Ishikawa (cell line): Measurements from ENCODE around the gene GRHL3.

ENCODE experiments used
- CEBPB ChIP-seq: IDR thresholded peaks from 2 replicates; pipeline ENCODE4 v1.6.1; 2012
- CREB1 ChIP-seq: IDR thresholded peaks from 2 replicates; pipeline ENCODE4 v1.6.1; 2012; ENCODE audit warnings: low read depth
- EGR1 ChIP-seq: IDR thresholded peaks from 2 replicates; pipeline ENCODE4 v1.6.1; 2012
- EP300 ChIP-seq: IDR thresholded peaks from 2 replicates; pipeline ENCODE4 v1.6.1; 2012; ENCODE audit warnings: borderline replicate concordance
- FOXM1 ChIP-seq: IDR thresholded peaks from 2 replicates; pipeline ENCODE4 v1.6.1; 2012; ENCODE audit warnings: low read depth, borderline replicate concordance
- NFIC ChIP-seq: IDR thresholded peaks from 2 replicates; pipeline ENCODE4 v1.6.1; 2012
- RAD21 ChIP-seq: IDR thresholded peaks from 2 replicates; pipeline ENCODE4 v1.6.1; 2012; ENCODE audit warnings: low read depth
- TAF1 ChIP-seq: IDR thresholded peaks from 2 replicates; pipeline ENCODE4 v1.6.1; 2012; ENCODE audit warnings: low read depth, mild to moderate bottlenecking
- TCF12 ChIP-seq: IDR thresholded peaks from 2 replicates; pipeline ENCODE4 v1.6.1; 2012; ENCODE audit warnings: low read depth
- TEAD4 ChIP-seq: IDR thresholded peaks from 2 replicates; pipeline ENCODE4 v1.6.1; 2012
- USF1 ChIP-seq: IDR thresholded peaks from 2 replicates; pipeline ENCODE4 v1.6.1; 2012
- YY1 ChIP-seq: IDR thresholded peaks from 2 replicates; pipeline ENCODE4 v1.6.1; 2012; ENCODE audit warnings: low read depth
- ZBTB7A ChIP-seq: IDR thresholded peaks from 2 replicates; pipeline ENCODE4 v1.6.1; 2012; ENCODE audit warnings: low read depth
- TF ChIP-seq, protein P1 (sequence below): IDR thresholded peaks from 2 replicates; pipeline ENCODE4 v1.6.1; 2012; ENCODE audit warnings: low read depth, mild to moderate bottlenecking
- TF ChIP-seq, protein P2 (sequence below): IDR thresholded peaks from 2 replicates; pipeline ENCODE4 v1.6.1; 2012

GRHL3 gene

GRCh38 chr1:24364975-24365678 is 46.0 kb downstream of the GRHL3 start:
- TF ChIP-seq FOXM1 (no peak), ZBTB7A (no peak), TCF12 (no peak), TAF1 (no peak), EP300 (no peak), TEAD4 (no peak), USF1 (no peak), CREB1 (no peak), YY1 (no peak), CEBPB (no peak), EGR1 (no peak), RAD21 (no peak), NFIC (no peak)
- TF ChIP-seq, protein P1, sequence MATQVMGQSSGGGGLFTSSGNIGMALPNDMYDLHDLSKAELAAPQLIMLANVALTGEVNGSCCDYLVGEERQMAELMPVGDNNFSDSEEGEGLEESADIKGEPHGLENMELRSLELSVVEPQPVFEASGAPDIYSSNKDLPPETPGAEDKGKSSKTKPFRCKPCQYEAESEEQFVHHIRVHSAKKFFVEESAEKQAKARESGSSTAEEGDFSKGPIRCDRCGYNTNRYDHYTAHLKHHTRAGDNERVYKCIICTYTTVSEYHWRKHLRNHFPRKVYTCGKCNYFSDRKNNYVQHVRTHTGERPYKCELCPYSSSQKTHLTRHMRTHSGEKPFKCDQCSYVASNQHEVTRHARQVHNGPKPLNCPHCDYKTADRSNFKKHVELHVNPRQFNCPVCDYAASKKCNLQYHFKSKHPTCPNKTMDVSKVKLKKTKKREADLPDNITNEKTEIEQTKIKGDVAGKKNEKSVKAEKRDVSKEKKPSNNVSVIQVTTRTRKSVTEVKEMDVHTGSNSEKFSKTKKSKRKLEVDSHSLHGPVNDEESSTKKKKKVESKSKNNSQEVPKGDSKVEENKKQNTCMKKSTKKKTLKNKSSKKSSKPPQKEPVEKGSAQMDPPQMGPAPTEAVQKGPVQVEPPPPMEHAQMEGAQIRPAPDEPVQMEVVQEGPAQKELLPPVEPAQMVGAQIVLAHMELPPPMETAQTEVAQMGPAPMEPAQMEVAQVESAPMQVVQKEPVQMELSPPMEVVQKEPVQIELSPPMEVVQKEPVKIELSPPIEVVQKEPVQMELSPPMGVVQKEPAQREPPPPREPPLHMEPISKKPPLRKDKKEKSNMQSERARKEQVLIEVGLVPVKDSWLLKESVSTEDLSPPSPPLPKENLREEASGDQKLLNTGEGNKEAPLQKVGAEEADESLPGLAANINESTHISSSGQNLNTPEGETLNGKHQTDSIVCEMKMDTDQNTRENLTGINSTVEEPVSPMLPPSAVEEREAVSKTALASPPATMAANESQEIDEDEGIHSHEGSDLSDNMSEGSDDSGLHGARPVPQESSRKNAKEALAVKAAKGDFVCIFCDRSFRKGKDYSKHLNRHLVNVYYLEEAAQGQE, result no peak
- TF ChIP-seq, protein P2, sequence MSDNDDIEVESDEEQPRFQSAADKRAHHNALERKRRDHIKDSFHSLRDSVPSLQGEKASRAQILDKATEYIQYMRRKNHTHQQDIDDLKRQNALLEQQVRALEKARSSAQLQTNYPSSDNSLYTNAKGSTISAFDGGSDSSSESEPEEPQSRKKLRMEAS, result no peak

DNA sequence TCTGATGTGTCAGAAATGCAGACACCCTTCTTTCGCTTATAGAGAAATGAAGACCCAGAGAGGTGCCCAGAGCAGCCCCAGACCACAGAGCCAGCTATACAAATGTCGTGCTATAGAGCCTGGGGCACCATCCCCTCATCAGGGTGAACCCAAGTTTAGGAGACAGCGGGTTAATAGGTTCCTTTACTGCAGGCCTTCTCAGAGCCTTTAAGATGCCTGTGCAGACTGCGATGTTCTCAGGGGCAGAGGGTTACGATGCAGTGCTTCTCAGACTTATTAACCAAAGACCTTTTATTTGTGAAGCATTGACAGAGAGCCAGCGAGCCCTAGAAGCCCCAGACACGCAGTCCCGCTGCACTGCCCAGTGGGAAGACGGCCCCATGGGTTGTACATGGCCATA is 47.5 kb downstream of the GRHL3 start:
- no peak for TF ChIP-seq ZBTB7A
- TF ChIP-seq TCF12, result no peak

DNA sequence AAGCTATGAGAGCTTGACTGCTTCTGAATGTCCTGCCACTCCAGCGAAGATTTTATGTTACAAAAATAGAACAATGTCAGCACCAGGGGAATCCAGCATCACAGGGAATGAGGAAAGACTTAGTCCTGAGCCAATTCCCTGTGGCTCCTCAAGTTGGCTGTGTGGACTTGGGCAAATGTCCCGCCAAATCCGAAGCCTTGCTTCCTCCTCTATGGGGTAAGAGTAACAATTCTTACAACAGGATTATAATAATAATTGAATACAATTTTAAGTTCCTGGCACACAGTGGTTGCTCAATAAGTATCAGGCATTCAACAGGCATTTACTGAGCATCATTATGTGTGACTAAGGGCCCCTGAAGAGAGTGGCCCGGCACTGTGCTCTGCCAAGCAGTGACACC is 50.0 kb downstream of the GRHL3 start:
- TF ChIP-seq RAD21 (no peak), CREB1 (no peak), USF1 (no peak), TCF12 (no peak), FOXM1 (no peak), EGR1 (no peak), TAF1 (no peak), TEAD4 (no peak), EP300 (no peak), ZBTB7A (no peak), YY1 (no peak), CEBPB (no peak), NFIC (no peak)
- TF ChIP-seq, protein P1, result no peak
- TF ChIP-seq, protein P2, result no peak

GRCh38 chr1:24369801-24370200 is 50.6 kb downstream of the GRHL3 start:
- TF ChIP-seq TAF1, result no peak
- no peak for TF ChIP-seq NFIC
- TF ChIP-seq FOXM1, result no peak
- TF ChIP-seq, protein P2, result no peak
- no peak for TF ChIP-seq USF1
- no peak for TF ChIP-seq YY1
- no peak for TF ChIP-seq ZBTB7A
- TF ChIP-seq EP300, result no peak
- no peak for TF ChIP-seq TEAD4

- TF ChIP-seq RAD21 (no peak), CREB1 (no peak), YY1 (no peak), TEAD4 (no peak), NFIC (no peak), EP300 (no peak), ZBTB7A (no peak), TAF1 (no peak), CEBPB (no peak), FOXM1 (no peak), EGR1 (no peak), TCF12 (no peak), USF1 (no peak)
- TF ChIP-seq, protein P1, result no peak
- TF ChIP-seq, protein P2, result no peak
Observed at GRCh38 chr1:24373044-24373443, 53.9 kb downstream of the GRHL3 start.
